Hepatocyte (in vitro differentiated cells): ENCODE results near the gene KCNMA1.

Source experiments
- CTCF ChIP-seq: fragments of 200-600 bp; sonication (generic); IDR thresholded peaks from 2 replicates; pipeline ENCODE4 v1.5.1; 2016; ENCODE audit warnings: antibody characterized with exemption, mild to moderate bottlenecking; ENCODE audit not compliant: poor library complexity
- EZH2 ChIP-seq: fragments of 200-600 bp; sonication (generic); IDR thresholded peaks from 2 replicates; pipeline ENCODE4 v1.6.1; 2016; ENCODE audit warnings: antibody characterized with exemption, mild to moderate bottlenecking, borderline replicate concordance
- EZH2phosphoT487 ChIP-seq: fragments of 200-600 bp; sonication (generic); IDR thresholded peaks from one replicate; pipeline ENCODE4 v1.6.1; 2018; ENCODE audit warnings: antibody characterized with exemption, mild to moderate bottlenecking, low read depth, moderate library complexity; ENCODE audit not compliant: unreplicated experiment, severe bottlenecking

GRCh38 chr10:77511498-77512218 is 126.0 kb downstream of the KCNMA1 start:
- TF ChIP-seq CTCF (no peak), EZH2 (no peak), EZH2phosphoT487 (no peak)
